Erythroblast (primary cell): Measurements from ENCODE around the gene PAM16.

ENCODE experiments used
- GATA1 ChIP-seq: IDR thresholded peaks from 2 replicates; pipeline ENCODE4 v1.6.1; 2011; ENCODE audit warnings: low read depth, mild to moderate bottlenecking, control low read depth, low read length, moderate library complexity
- POLR2A ChIP-seq: IDR thresholded peaks from 2 replicates; pipeline ENCODE4 v1.6.1; 2011; ENCODE audit warnings: mild to moderate bottlenecking, low read length

GRCh38 chr16:4359914-4360313 is 8.8 kb upstream of the PAM16 start:
- TF ChIP-seq POLR2A, result no peak
- TF ChIP-seq GATA1, result no peak
